HG03565 (cell line): ENCODE measurements around the gene TEDDM1.

Experiments
- ATAC-seq: cut with Tn5 transposase; IDR thresholded peaks from one replicate; pipeline ENCODE4 v1.9.1; 2021; ENCODE audit warnings: mild to moderate bottlenecking, moderate library complexity; ENCODE audit not compliant: unreplicated experiment

The TEDDM1 gene

GRCh38 chr1:182407724-182408123 is 7.3 kb upstream of the TEDDM1 start:
- no peak for ATAC-seq

GRCh38 chr1:182406012-182406411 is 5.5 kb upstream of the TEDDM1 start:
- no peak for ATAC-seq

GRCh38 chr1:182405578-182405977 is 5.1 kb upstream of the TEDDM1 start:
- no peak for ATAC-seq

- ATAC-seq: no peak
Measured at GRCh38 chr1:182404781-182405180, 4.3 kb upstream of the TEDDM1 start.

GRCh38 chr1:182397653-182398393 is 2.6 kb downstream of the TEDDM1 start:
- no peak for ATAC-seq

- ATAC-seq: no peak
Measured at GRCh38 chr1:182395906-182396305, 4.6 kb downstream of the TEDDM1 start.

- ATAC-seq: no peak
Measured at GRCh38 chr1:182394055-182394775, 6.3 kb downstream of the TEDDM1 start.

- no peak for ATAC-seq
Measured at GRCh38 chr1:182392050-182393028, 8.1 kb downstream of the TEDDM1 start.

GRCh38 chr1:182391362-182392049 is 9.0 kb downstream of the TEDDM1 start, which contains the start of gene GLUL:
Gene GLUL (minus strand): TSS chr1:182391790. CDS start chr1:182388737, 3,053 bp downstream.
- peak; percentile 63 for ATAC-seq

GRCh38 chr1:182391028-182391361 is 9.5 kb downstream of the TEDDM1 start:
- ATAC-seq: no peak

GRCh38 chr1:182389619-182390047 is 10.8 kb downstream of the TEDDM1 start:
- ATAC-seq: no peak

GRCh38 chr1:182388392-182389134 is 11.9 kb downstream of the TEDDM1 start:
- no peak for ATAC-seq

GRCh38 chr1:182387566-182387965 is 12.9 kb downstream of the TEDDM1 start:
- no peak for ATAC-seq

- ATAC-seq: no peak
Measured at GRCh38 chr1:182386980-182387379, 13.5 kb downstream of the TEDDM1 start.

- ATAC-seq: no peak
Measured at GRCh38 chr1:182385885-182386853, 14.3 kb downstream of the TEDDM1 start.

- no peak for ATAC-seq
Measured at GRCh38 chr1:182384387-182384960, 16.0 kb downstream of the TEDDM1 start.

GRCh38 chr1:182383934-182384333 is 16.5 kb downstream of the TEDDM1 start:
- ATAC-seq: no peak

GRCh38 chr1:182383037-182383661 is 17.3 kb downstream of the TEDDM1 start:
- ATAC-seq: no peak
